NCI-H345 (cell line): ENCODE results near the gene INVS.
"Not testable (repeated sequence)": the region's sequence is repeated elsewhere in the genome, so short reads cannot be mapped to it uniquely, and the experiment has no call there.

Experiments used
- DNase-seq: peaks from one replicate; lab custom pipeline; 2025; lab: John Stamatoyannopoulos, UW

Gene INVS

GRCh38 chr9:100322954-100323536 is 224.0 kb downstream of the INVS start:
- DNase-seq, result peak; percentile 21

- peak; percentile 3 for DNase-seq
Observed at GRCh38 chr9:100324594-100325200, 225.7 kb downstream of the INVS start.

GRCh38 chr9:100338736-100339135 is 239.7 kb downstream of the INVS start:
- DNase-seq, result not testable (repeated sequence)

- no peak for DNase-seq
Observed at GRCh38 chr9:100340224-100340623, 241.2 kb downstream of the INVS start.

- no peak for DNase-seq
Observed at GRCh38 chr9:100341889-100342288, 242.8 kb downstream of the INVS start.

- no peak for DNase-seq
Observed at GRCh38 chr9:100346836-100347235, 247.8 kb downstream of the INVS start.

- DNase-seq, result no peak
Observed at GRCh38 chr9:100350188-100350587, 251.1 kb downstream of the INVS start.
